Skeletal muscle satellite cell (primary cell): ENCODE measurements around the gene ANXA3. TPM values are rescaled to one million over a fixed set of nuclear protein-coding genes. Genes with fewer than 3 reads are reported as not detected.
A peak's percentile ranks its signal among the peaks of the same experiment; 100 is the strongest.
"Not testable (repeated sequence)": the region's sequence is repeated elsewhere in the genome, so short reads cannot be mapped to it uniquely, and the experiment has no call there.

Source experiments
- H3K27me3 ChIP-seq: 2 replicates; pipeline ENCODE4 v1.7.0; 2013; ENCODE audit warnings: low read length; ENCODE audit not compliant: control insufficient read depth, insufficient read depth
- H3K36me3 ChIP-seq: 2 replicates; pipeline ENCODE4 v1.7.0; 2013; ENCODE audit warnings: mild to moderate bottlenecking, control low read depth, low read length; ENCODE audit not compliant: insufficient read depth
- H3K4me1 ChIP-seq: 2 replicates; pipeline ENCODE4 v1.7.0; 2013; ENCODE audit warnings: low read length; ENCODE audit not compliant: control insufficient read depth, insufficient read depth
- H3K4me2 ChIP-seq: 2 replicates; pipeline ENCODE4 v1.7.0; 2013; ENCODE audit warnings: mild to moderate bottlenecking, low read length
- H3K4me3 ChIP-seq: 2 replicates; pipeline ENCODE4 v1.7.0; 2013; ENCODE audit warnings: low read length
- H3K9ac ChIP-seq: 2 replicates; pipeline ENCODE4 v1.7.0; 2013; ENCODE audit warnings: mild to moderate bottlenecking, low read depth, low read length, moderate library complexity
- H3K9me3 ChIP-seq: replicated peaks from 2 replicates; pipeline ENCODE4 v1.7.0; 2013; ENCODE audit warnings: mild to moderate bottlenecking, control low read depth, low read length
- total RNA-seq: library from RNA; depleted of rRNA; stranded (reverse); fragments of >200 nt; gene quantifications from 2 replicates; pipeline ENCODE4 v1.2.3, GENCODE V29; 2012; rRNA removed

ANXA3 gene
- 0.51 TPM in 1 of 2 replicates, not detected in the other for total RNA-seq

GRCh38 chr4:78551420-78552351 is at the start of gene ANXA3:
TSS of gene ANXA3 (plus strand) at chr4:78551770. CDS start at chr4:78554474, 2,704 bp downstream.
- peak within 1 kb of the TSS; percentile 97 for H3K4me2 ChIP-seq
- no peaks in the 10 kb centered on the region for H3K27me3 ChIP-seq
- H3K4me1 ChIP-seq: peaks cover 8% of the 10 kb centered on the region
- H3K9me3 ChIP-seq: no peaks in the 10 kb centered on the region
- peak within 1 kb of the TSS; percentile 57 for H3K9ac ChIP-seq
- H3K36me3 ChIP-seq: no peaks in the 10 kb centered on the region
- peak within 1 kb of the TSS; percentile 74 for H3K4me3 ChIP-seq

GRCh38 chr4:78506260-78506659 is 45.3 kb upstream of the ANXA3 start:
- not testable (repeated sequence) for H3K4me3 ChIP-seq, H3K9ac ChIP-seq, H3K4me2 ChIP-seq, H3K4me1 ChIP-seq, H3K36me3 ChIP-seq, H3K27me3 ChIP-seq, H3K9me3 ChIP-seq

GRCh38 chr4:78509043-78509442 is 42.5 kb upstream of the ANXA3 start:
- no peaks in the 10 kb centered on the region for H3K9me3 ChIP-seq
- no peaks in the 10 kb centered on the region for H3K36me3 ChIP-seq
- H3K27me3 ChIP-seq: no peaks in the 10 kb centered on the region
- no peaks in the 10 kb centered on the region for H3K4me1 ChIP-seq
- no peak overlapping the region for H3K4me2 ChIP-seq
- H3K9ac ChIP-seq: no peak overlapping the region
- H3K4me3 ChIP-seq: no peak overlapping the region

GRCh38 chr4:78510108-78510507 is 41.5 kb upstream of the ANXA3 start:
- H3K4me3 ChIP-seq: no peak overlapping the region
- no peaks in the 10 kb centered on the region for H3K9me3 ChIP-seq
- H3K4me2 ChIP-seq: no peak overlapping the region
- no peaks in the 10 kb centered on the region for H3K36me3 ChIP-seq
- H3K9ac ChIP-seq: no peak overlapping the region
- no peaks in the 10 kb centered on the region for H3K27me3 ChIP-seq
- H3K4me1 ChIP-seq: no peaks in the 10 kb centered on the region

- Histone ChIP-seq H3K9ac (no peak overlapping the region), H3K9me3 (no peaks in the 10 kb centered on the region), H3K36me3 (no peaks in the 10 kb centered on the region), H3K4me3 (no peak overlapping the region), H3K4me2 (no peak overlapping the region), H3K27me3 (no peaks in the 10 kb centered on the region), H3K4me1 (no peaks in the 10 kb centered on the region)
Measured at GRCh38 chr4:78510681-78511080, 40.9 kb upstream of the ANXA3 start.

GRCh38 chr4:78512357-78512920 is 39.1 kb upstream of the ANXA3 start:
- no peak overlapping the region for H3K4me3 ChIP-seq
- H3K36me3 ChIP-seq: no peaks in the 10 kb centered on the region
- no peaks in the 10 kb centered on the region for H3K9me3 ChIP-seq
- H3K9ac ChIP-seq: no peak overlapping the region
- no peaks in the 10 kb centered on the region for H3K4me1 ChIP-seq
- H3K4me2 ChIP-seq: no peak overlapping the region
- no peaks in the 10 kb centered on the region for H3K27me3 ChIP-seq

- Histone ChIP-seq H3K9me3 (no peaks in the 10 kb centered on the region), H3K9ac (no peak overlapping the region), H3K4me1 (no peaks in the 10 kb centered on the region), H3K4me3 (no peak overlapping the region), H3K27me3 (no peaks in the 10 kb centered on the region), H3K36me3 (no peaks in the 10 kb centered on the region), H3K4me2 (no peak overlapping the region)
Measured at GRCh38 chr4:78513411-78513975, 38.1 kb upstream of the ANXA3 start.

GRCh38 chr4:78517050-78517652 is 34.4 kb upstream of the ANXA3 start:
- H3K4me1 ChIP-seq: peaks cover 4% of the 10 kb centered on the region
- H3K4me3 ChIP-seq: no peak overlapping the region
- H3K27me3 ChIP-seq: no peaks in the 10 kb centered on the region
- no peak overlapping the region for H3K4me2 ChIP-seq
- no peaks in the 10 kb centered on the region for H3K9me3 ChIP-seq
- no peaks in the 10 kb centered on the region for H3K36me3 ChIP-seq
- no peak overlapping the region for H3K9ac ChIP-seq

- Histone ChIP-seq H3K4me1 (peaks cover 4% of the 10 kb centered on the region), H3K27me3 (no peaks in the 10 kb centered on the region)
Measured at GRCh38 chr4:78518561-78518960, 33.0 kb upstream of the ANXA3 start.

GRCh38 chr4:78519962-78520361 is 31.6 kb upstream of the ANXA3 start:
- peaks cover 4% of the 10 kb centered on the region for H3K4me1 ChIP-seq
- no peaks in the 10 kb centered on the region for H3K27me3 ChIP-seq
- H3K4me2 ChIP-seq: no peak overlapping the region
- H3K9ac ChIP-seq: no peak overlapping the region
- H3K36me3 ChIP-seq: no peaks in the 10 kb centered on the region
- no peaks in the 10 kb centered on the region for H3K9me3 ChIP-seq
- no peak overlapping the region for H3K4me3 ChIP-seq

More at GRCh38 chr4:78518561-78518960, 33.0 kb upstream of the ANXA3 start:
- Histone ChIP-seq H3K4me2 (no peak overlapping the region), H3K36me3 (no peaks in the 10 kb centered on the region), H3K9ac (no peak overlapping the region), H3K9me3 (no peaks in the 10 kb centered on the region), H3K4me3 (no peak overlapping the region)

GRCh38 chr4:78520808-78521226 is 30.8 kb upstream of the ANXA3 start:
- Histone ChIP-seq H3K9ac (no peak overlapping the region), H3K4me2 (no peak overlapping the region), H3K4me1 (peaks cover 4% of the 10 kb centered on the region), H3K9me3 (no peaks in the 10 kb centered on the region), H3K36me3 (no peaks in the 10 kb centered on the region), H3K27me3 (no peaks in the 10 kb centered on the region), H3K4me3 (no peak overlapping the region)
